Endothelial cell of umbilical vein (primary cell): ENCODE results near the gene MINDY4B.
A peak's percentile ranks its signal among the peaks of the same experiment; 100 is the strongest.

Source experiments
- EZH2 ChIP-seq: IDR thresholded peaks from 2 replicates; pipeline ENCODE4 v1.6.1; 2012; ENCODE audit warnings: borderline replicate concordance, low read depth, mild to moderate bottlenecking, moderate library complexity, low read length, inconsistent platforms; ENCODE audit not compliant: severe bottlenecking
- FOS ChIP-seq: IDR thresholded peaks from 2 replicates; pipeline ENCODE4 v1.6.1; 2011; ENCODE audit warnings: mild to moderate bottlenecking, low read length, moderate library complexity, borderline replicate concordance; ENCODE audit not compliant: insufficient read depth
- GATA2 ChIP-seq: IDR thresholded peaks from 2 replicates; pipeline ENCODE4 v1.7.0; 2011; ENCODE audit warnings: low read depth, mild to moderate bottlenecking, moderate library complexity, mixed read lengths, low read length; ENCODE audit not compliant: insufficient read length, insufficient read depth
- JUN ChIP-seq: IDR thresholded peaks from 2 replicates; pipeline ENCODE4 v1.6.1; 2011; ENCODE audit warnings: borderline replicate concordance, low read depth; ENCODE audit not compliant: insufficient read length, insufficient read depth
- MYC ChIP-seq: IDR thresholded peaks from one replicate; pipeline ENCODE4 v1.6.1; 2011; ENCODE audit warnings: mild to moderate bottlenecking, low read depth, low read length
- POLR2A ChIP-seq: IDR thresholded peaks from 2 replicates; pipeline ENCODE4 v1.6.1; 2012; ENCODE audit warnings: low read depth, mild to moderate bottlenecking, control low read depth, low read length
- POLR2AphosphoS5 ChIP-seq: IDR thresholded peaks from 2 replicates; pipeline ENCODE4 v1.6.1; 2012; ENCODE audit warnings: low read depth, mild to moderate bottlenecking, control low read depth, low read length, moderate library complexity; ENCODE audit not compliant: insufficient read depth
- TF ChIP-seq, protein P1 (sequence below), 2 donors: IDR thresholded peaks; 1 replicate in 1 of 2; 2 replicates in 1 of 2; pipeline ENCODE4 v1.5.1; 2011; ENCODE audit warnings: low read length in 2 of 2, mild to moderate bottlenecking in 2 of 2, moderate library complexity in 2 of 2, control low read depth in 1 of 2, inconsistent platforms in 1 of 2, low read depth in 1 of 2; ENCODE audit not compliant: insufficient read depth in 1 of 2; ENCODE audit errors: extremely low read depth in 1 of 2
- TF ChIP-seq, protein P2 (sequence below): IDR thresholded peaks from 2 replicates; pipeline ENCODE4 v1.6.1; 2011; ENCODE audit not compliant: insufficient read depth, insufficient read length

- TF ChIP-seq EZH2 = no peak
- TF ChIP-seq JUN = no peak
- no peak for TF ChIP-seq POLR2AphosphoS5
- TF ChIP-seq, protein P1, sequence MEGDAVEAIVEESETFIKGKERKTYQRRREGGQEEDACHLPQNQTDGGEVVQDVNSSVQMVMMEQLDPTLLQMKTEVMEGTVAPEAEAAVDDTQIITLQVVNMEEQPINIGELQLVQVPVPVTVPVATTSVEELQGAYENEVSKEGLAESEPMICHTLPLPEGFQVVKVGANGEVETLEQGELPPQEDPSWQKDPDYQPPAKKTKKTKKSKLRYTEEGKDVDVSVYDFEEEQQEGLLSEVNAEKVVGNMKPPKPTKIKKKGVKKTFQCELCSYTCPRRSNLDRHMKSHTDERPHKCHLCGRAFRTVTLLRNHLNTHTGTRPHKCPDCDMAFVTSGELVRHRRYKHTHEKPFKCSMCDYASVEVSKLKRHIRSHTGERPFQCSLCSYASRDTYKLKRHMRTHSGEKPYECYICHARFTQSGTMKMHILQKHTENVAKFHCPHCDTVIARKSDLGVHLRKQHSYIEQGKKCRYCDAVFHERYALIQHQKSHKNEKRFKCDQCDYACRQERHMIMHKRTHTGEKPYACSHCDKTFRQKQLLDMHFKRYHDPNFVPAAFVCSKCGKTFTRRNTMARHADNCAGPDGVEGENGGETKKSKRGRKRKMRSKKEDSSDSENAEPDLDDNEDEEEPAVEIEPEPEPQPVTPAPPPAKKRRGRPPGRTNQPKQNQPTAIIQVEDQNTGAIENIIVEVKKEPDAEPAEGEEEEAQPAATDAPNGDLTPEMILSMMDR (IDR thresholded peaks at IDR 0.05; ENCODE audit: extremely low read depth in 1 of 2, insufficient read depth in 1 of 2, low read depth in 1 of 2, low read length in 2 of 2) = peak; percentile 62 to 73
- no peak for TF ChIP-seq POLR2A
- no peak for TF ChIP-seq GATA2
- no peak for TF ChIP-seq MYC
- no peak for TF ChIP-seq FOS
- TF ChIP-seq, protein P2, sequence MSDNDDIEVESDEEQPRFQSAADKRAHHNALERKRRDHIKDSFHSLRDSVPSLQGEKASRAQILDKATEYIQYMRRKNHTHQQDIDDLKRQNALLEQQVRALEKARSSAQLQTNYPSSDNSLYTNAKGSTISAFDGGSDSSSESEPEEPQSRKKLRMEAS = no peak
These were observed 20.5 kb upstream of the MINDY4B start for GRCh38 chr3:150925751-150926201.
